ENCODE data around the gene RTL1.

RTL1 gene

GRCh38 chr14:100864960-100865681 is 38.4 kb downstream of the RTL1 start:
- no peak for DNase-seq

GRCh38 chr14:100864206-100864605 is 39.3 kb downstream of the RTL1 start:
- no peak for DNase-seq

GRCh38 chr14:100862793-100863192 is 40.7 kb downstream of the RTL1 start:
- DNase-seq: no peak

GRCh38 chr14:100862277-100862676 is 41.2 kb downstream of the RTL1 start:
- DNase-seq: no peak

- no peak for DNase-seq
Measured at GRCh38 chr14:100861937-100862247, 41.6 kb downstream of the RTL1 start.

GRCh38 chr14:100861188-100861936 is 42.2 kb downstream of the RTL1 start:
- no peak for DNase-seq

GRCh38 chr14:100860556-100861187 is 42.9 kb downstream of the RTL1 start:
- no peak for DNase-seq

GRCh38 chr14:100859781-100860180 is 43.7 kb downstream of the RTL1 start:
- DNase-seq: no peak

GRCh38 chr14:100858838-100859220 is 44.7 kb downstream of the RTL1 start:
- no peak for DNase-seq

GRCh38 chr14:100857923-100858837 is 45.3 kb downstream of the RTL1 start:
- no peak for DNase-seq

- no peak for DNase-seq
Measured at GRCh38 chr14:100857233-100857922, 46.1 kb downstream of the RTL1 start.

GRCh38 chr14:100856056-100856950 is 47.2 kb downstream of the RTL1 start:
- no peak for DNase-seq

- DNase-seq: no peak
Measured at GRCh38 chr14:100855256-100855930, 48.1 kb downstream of the RTL1 start.

- no peak for DNase-seq
Measured at GRCh38 chr14:100854435-100854834, 49.1 kb downstream of the RTL1 start.

- no peak for DNase-seq
Measured at GRCh38 chr14:100851946-100852620, 51.4 kb downstream of the RTL1 start.

GRCh38 chr14:100851586-100851916 is 52.0 kb downstream of the RTL1 start:
- no peak for DNase-seq

- no peak for DNase-seq
Measured at GRCh38 chr14:100850841-100851585, 52.5 kb downstream of the RTL1 start.

GRCh38 chr14:100849115-100849781 is 54.3 kb downstream of the RTL1 start:
- DNase-seq: no peak

GRCh38 chr14:100846309-100846859 is 57.1 kb downstream of the RTL1 start:
- DNase-seq: no peak
